Transverse colon (tissue), 4 donors: ENCODE measurements around the gene MYH11. TPM values are rescaled to one million over a fixed set of nuclear protein-coding genes. Genes with fewer than 3 reads are reported as not detected.

Source experiments
- DNase-seq: peaks from one replicate; pipeline ENCODE4 v3.0.0-alpha.2; 2019
- H3K27ac ChIP-seq, 4 donors: fragments of 200-600 bp; sonication (generic); 2 replicates each; pipeline ENCODE4 v1.5.1; 2016 to 2018; ENCODE audit warnings: inconsistent platforms in 4 of 4
- H3K27me3 ChIP-seq: fragments of 200-600 bp; sonication (generic); 2 replicates; pipeline ENCODE4 v1.5.1; 2017; ENCODE audit warnings: inconsistent platforms
- H3K36me3 ChIP-seq, 4 donors: fragments of 200-600 bp; sonication (generic); 2 replicates each; pipeline ENCODE4 v1.5.1; 2017 to 2019; ENCODE audit warnings: inconsistent platforms in 4 of 4
- H3K4me1 ChIP-seq, 4 donors: fragments of 200-600 bp; sonication (generic); 2 replicates each; pipeline ENCODE4 v1.5.1; 2017 to 2020; ENCODE audit warnings: inconsistent platforms in 4 of 4
- H3K4me3 ChIP-seq, 4 donors: fragments of 200-600 bp; sonication (generic); 1 replicate in 1 of 4; 2 replicates in 3 of 4; pipeline versions ENCODE4 v1.5.1 to v1.6.1; 2017 to 2019; ENCODE audit warnings: inconsistent platforms in 4 of 4
- H3K9me3 ChIP-seq, 2 donors: fragments of 200-600 bp; sonication (generic); 2 replicates each; pipeline ENCODE4 v1.5.1; 2017 to 2019; ENCODE audit warnings: inconsistent platforms in 2 of 2
- CTCF ChIP-seq, 5 experiments: fragments of 200-600 bp in 3 of 5; fragments of 450-650 bp in 2 of 5; sonication (generic) in 3 of 5; IDR thresholded peaks; 1 replicate in 2 of 5; 2 replicates in 3 of 5; pipeline ENCODE4 v1.5.1; 2016 to 2017; ENCODE audit warnings: antibody characterized with exemption in 5 of 5, inconsistent platforms in 3 of 5, mild to moderate bottlenecking in 2 of 5, moderate library complexity in 1 of 5
- EP300 ChIP-seq: sonication (generic); formaldehyde crosslinking; IDR thresholded peaks from one replicate; pipeline ENCODE4 v1.6.1; 2017; ENCODE audit warnings: antibody characterized with exemption, low read depth
- POLR2A ChIP-seq: fragments of 450-650 bp; IDR thresholded peaks from one replicate; pipeline ENCODE4 v1.6.1; 2016; ENCODE audit warnings: antibody characterized with exemption, mild to moderate bottlenecking, moderate library complexity
- POLR2AphosphoS5 ChIP-seq, 3 donors: sonication (generic); formaldehyde crosslinking; IDR thresholded peaks; one replicate each; pipeline ENCODE4 v1.6.1; 2016; ENCODE audit warnings: antibody characterized with exemption in 3 of 3
- WGBS, 2 donors: methylation state at CpG; one replicate each; pipeline ENCODE4 v1.1.5; 2018; ENCODE audit warnings: low coverage in 1 of 2; 5-methylcytosine and 5-hydroxymethylcytosine counted together
- in situ Hi-C, 4 donors: fragments of 200-750 bp; cut with MboI; loops; one replicate each; pipeline versions ENCODE4 v1.15.0 to v1.15.1; 2017; ENCODE audit warnings: low sequenced_read_pairs in 3 of 4, low pct_ligation_motif_present in 1 of 4, low pct_unique_long_range_greater_than_20kb in 1 of 4
- intact Hi-C: fragments of 100-400 bp; cut with DNase I; formaldehyde crosslinking; loops from one replicate; pipeline ENCODE4 v1.15.1; 2023; ENCODE audit warnings: low total_unique reads
- total RNA-seq, 4 donors: library from RNA; depleted of rRNA; stranded (reverse); fragments of >200 nt; gene quantifications; one replicate each; pipeline ENCODE4 v1.1.0, GENCODE V29; 2016

The MYH11 gene
- total RNA-seq, 4 donors from 2014 or later: 619 to 1,914 (median 1,058) TPM

GRCh38 chr16:15808071-15808470 is 48.8 kb downstream of the MYH11 start:
- Histone ChIP-seq H3K4me3 (no peak overlapping the region), H3K9me3 (no peaks in the 10 kb centered on the region), H3K4me1 (peaks cover 11 to 42% (median 23%) of the 10 kb centered on the region in 4 donors), H3K27me3 (no peaks in the 10 kb centered on the region), H3K27ac (peak overlapping the region; percentile 61 to 84 (median 74)), H3K36me3 (no peaks in the 10 kb centered on the region)
- intact Hi-C loops (no loop called here), in situ Hi-C loops (no loop called here)
- WGBS, 2 donors: 81% methylated on average over 8 of the region's 8 CpGs; no CpG with 5 or more reads in 1 of the 2 donors
- TF ChIP-seq POLR2AphosphoS5 (IDR thresholded peaks at IDR 0.05) (no peak), POLR2A (no peak), CTCF (IDR thresholded peaks at IDR 0.05) (no peak), EP300 (no peak)
- DNase-seq: no peak

- Histone ChIP-seq H3K36me3 (no peaks in the 10 kb centered on the region), H3K27ac (peak overlapping the region; percentile 61 to 84 (median 74)), H3K4me1 (peaks cover 11 to 40% (median 24%) of the 10 kb centered on the region in 4 donors), H3K9me3 (no peaks in the 10 kb centered on the region), H3K27me3 (no peaks in the 10 kb centered on the region), H3K4me3 (no peak overlapping the region)
- peak; percentile 17 for DNase-seq
- WGBS, 2 donors: 49 to 60% methylated on average over 2 to 11 of the region's 11 CpGs
- intact Hi-C loops (no loop called here), in situ Hi-C loops (no loop called here)
- TF ChIP-seq CTCF (IDR thresholded peaks at IDR 0.05): no peak
- TF ChIP-seq EP300: no peak
- no peak for TF ChIP-seq POLR2AphosphoS5 (IDR thresholded peaks at IDR 0.05)
- TF ChIP-seq POLR2A: no peak
These were observed 49.2 kb downstream of the MYH11 start for GRCh38 chr16:15807603-15808009.

- no peak for TF ChIP-seq EP300
- no peak for TF ChIP-seq POLR2A
- TF ChIP-seq POLR2AphosphoS5 (IDR thresholded peaks at IDR 0.05): no peak
- TF ChIP-seq CTCF (IDR thresholded peaks at IDR 0.05): no peak
- no peaks in the 10 kb centered on the region for H3K9me3 ChIP-seq
- H3K4me1 ChIP-seq: peaks cover 0 to 25% (median 3%) of the 10 kb centered on the region in 4 donors
- no peak for DNase-seq
- H3K27me3 ChIP-seq: no peaks in the 10 kb centered on the region
- peak overlapping the region; percentile 61 to 84 (median 74) for H3K27ac ChIP-seq
- in situ Hi-C loops: no loop called here
- H3K36me3 ChIP-seq: no peaks in the 10 kb centered on the region
- H3K4me3 ChIP-seq: no peak overlapping the region
- intact Hi-C loops: no loop called here
- 70% methylated on average over 9 of the region's 9 CpGs; no CpG with 5 or more reads in 1 of the 2 donors for WGBS, 2 donors
These were observed 53.2 kb downstream of the MYH11 start for GRCh38 chr16:15803618-15804017.

- in situ Hi-C loops (no loop called here), intact Hi-C loops (no loop called here)
- Histone ChIP-seq H3K27ac (peak overlapping the region in 3 of 4 donors; percentile 1 to 84 (median 76)), H3K4me3 (no peak overlapping the region), H3K9me3 (no peaks in the 10 kb centered on the region), H3K36me3 (no peaks in the 10 kb centered on the region), H3K4me1 (peaks cover 0 to 16% (median 3%) of the 10 kb centered on the region in 4 donors), H3K27me3 (no peaks in the 10 kb centered on the region)
- TF ChIP-seq POLR2AphosphoS5 (IDR thresholded peaks at IDR 0.05): no peak
- DNase-seq: no peak
- 63 to 83% methylated on average over 4 of the region's 4 CpGs for WGBS, 2 donors
These were observed 56.9 kb downstream of the MYH11 start for GRCh38 chr16:15799851-15800495.
